K562 (cell line): ENCODE data around the gene TP53TG5.

Experiments
- SP1 ChIP-seq: sonication (generic); formaldehyde crosslinking; IDR thresholded peaks from 2 replicates; pipeline ENCODE4 v1.8.1; 2022; ENCODE audit warnings: mild to moderate bottlenecking, missing genetic modification reagents
- TF ChIP-seq, protein P1 (sequence below), 3 experiments: IDR thresholded peaks in 2 of 3; conservative IDR thresholded peaks in 1 of 3; 2 replicates each; pipeline ENCODE4 v1.5.1; 2011 to 2012; ENCODE audit warnings: low read length in 3 of 3, mild to moderate bottlenecking in 3 of 3, control low read depth in 2 of 3, improper control_type of control experiment in 1 of 3, inconsistent platforms in 1 of 3, low read depth in 1 of 3, mixed read lengths in 1 of 3, moderate library complexity in 1 of 3; ENCODE audit not compliant: insufficient read depth in 2 of 3

DNA sequence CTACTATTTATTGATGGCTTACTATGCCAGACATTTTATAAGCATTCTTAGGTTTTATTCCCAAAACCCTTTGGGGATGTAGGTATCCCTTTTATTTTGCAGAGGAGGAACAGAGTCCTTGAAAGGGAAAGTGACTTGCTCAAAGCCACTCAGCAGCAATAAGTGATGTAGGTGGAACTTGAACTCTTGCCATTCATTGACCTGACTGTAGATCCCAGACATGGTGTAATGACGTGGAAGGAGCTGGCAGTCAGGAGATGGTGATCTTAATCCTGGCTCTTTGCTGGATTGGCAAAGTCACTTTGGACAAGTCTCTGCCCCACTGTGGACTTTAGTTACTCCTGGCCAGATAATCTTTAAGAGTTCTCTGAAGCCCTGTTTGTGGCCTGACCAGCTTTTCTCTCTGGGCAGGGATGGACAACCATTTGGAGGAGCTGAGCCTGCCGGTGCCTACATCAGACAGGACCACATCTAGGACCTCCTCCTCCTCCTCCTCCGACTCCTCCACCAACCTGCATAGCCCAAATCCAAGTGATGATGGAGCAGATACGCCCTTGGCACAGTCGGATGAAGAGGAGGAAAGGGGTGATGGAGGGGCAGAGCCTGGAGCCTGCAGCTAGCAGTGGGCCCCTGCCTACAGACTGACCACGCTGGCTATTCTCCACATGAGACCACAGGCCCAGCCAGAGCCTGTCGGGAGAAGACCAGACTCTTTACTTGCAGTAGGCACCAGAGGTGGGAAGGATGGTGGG lies 31.6 kb upstream of the TP53TG5 start:
- TF ChIP-seq SP1 (CRISPR knock-in tag) = no peak
- TF ChIP-seq, protein P1, sequence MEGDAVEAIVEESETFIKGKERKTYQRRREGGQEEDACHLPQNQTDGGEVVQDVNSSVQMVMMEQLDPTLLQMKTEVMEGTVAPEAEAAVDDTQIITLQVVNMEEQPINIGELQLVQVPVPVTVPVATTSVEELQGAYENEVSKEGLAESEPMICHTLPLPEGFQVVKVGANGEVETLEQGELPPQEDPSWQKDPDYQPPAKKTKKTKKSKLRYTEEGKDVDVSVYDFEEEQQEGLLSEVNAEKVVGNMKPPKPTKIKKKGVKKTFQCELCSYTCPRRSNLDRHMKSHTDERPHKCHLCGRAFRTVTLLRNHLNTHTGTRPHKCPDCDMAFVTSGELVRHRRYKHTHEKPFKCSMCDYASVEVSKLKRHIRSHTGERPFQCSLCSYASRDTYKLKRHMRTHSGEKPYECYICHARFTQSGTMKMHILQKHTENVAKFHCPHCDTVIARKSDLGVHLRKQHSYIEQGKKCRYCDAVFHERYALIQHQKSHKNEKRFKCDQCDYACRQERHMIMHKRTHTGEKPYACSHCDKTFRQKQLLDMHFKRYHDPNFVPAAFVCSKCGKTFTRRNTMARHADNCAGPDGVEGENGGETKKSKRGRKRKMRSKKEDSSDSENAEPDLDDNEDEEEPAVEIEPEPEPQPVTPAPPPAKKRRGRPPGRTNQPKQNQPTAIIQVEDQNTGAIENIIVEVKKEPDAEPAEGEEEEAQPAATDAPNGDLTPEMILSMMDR (IDR thresholded peaks at IDR 0.05 in 2 of 3, conservative IDR thresholded peaks at IDR 0.05 in 1 of 3; ENCODE audit: insufficient read depth in 2 of 3, low read depth in 1 of 3, low read length in 3 of 3) = no peak
